C4-2B (cell line): ENCODE measurements around the gene HOXC5.

Experiments
- CTCF ChIP-seq: fragments of 450-650 bp; conservative IDR thresholded peaks from 2 replicates; pipeline ENCODE4 v1.5.1; 2017; ENCODE audit warnings: mild to moderate bottlenecking
- ZFX ChIP-seq: fragments of 450-650 bp; IDR thresholded peaks from 2 replicates; pipeline ENCODE4 v1.6.1; 2017

- TF ChIP-seq CTCF: no peak
- no peak for TF ChIP-seq ZFX
These were observed 12.1 kb upstream of the HOXC5 start for GRCh38 chr12:54020591-54021405.
